K562 (cell line): ENCODE results near the gene IL17RC. TPM values are rescaled to one million over a fixed set of nuclear protein-coding genes. Genes with fewer than 3 reads are reported as not detected.

ENCODE experiments used
- ARID3A ChIP-seq: IDR thresholded peaks from 2 replicates; pipeline ENCODE4 v1.6.1; 2012; ENCODE audit warnings: low read depth, low read length, improper control_type of control experiment, borderline replicate concordance
- ARID3B ChIP-seq: fragments of 250-450 bp; sonication (Bioruptor Pico); IDR thresholded peaks from 2 replicates; pipeline ENCODE4 v1.4.0; 2020; ENCODE audit warnings: borderline replicate concordance
- C11orf30 ChIP-seq: fragments of 450-650 bp; IDR thresholded peaks from 2 replicates; pipeline ENCODE4 v1.6.1; 2016; ENCODE audit warnings: low read depth, mild to moderate bottlenecking
- CTCF ChIP-seq, 3 experiments: IDR thresholded peaks in 2 of 3; conservative IDR thresholded peaks in 1 of 3; 2 replicates each; pipeline ENCODE4 v1.5.1; 2011 to 2012; ENCODE audit warnings: low read length in 3 of 3, mild to moderate bottlenecking in 3 of 3, control low read depth in 2 of 3, improper control_type of control experiment in 1 of 3, inconsistent platforms in 1 of 3, low read depth in 1 of 3, mixed read lengths in 1 of 3, moderate library complexity in 1 of 3; ENCODE audit not compliant: insufficient read depth in 2 of 3
- DMBX1 ChIP-seq: fragments of 250-450 bp; sonication (Bioruptor Pico); IDR thresholded peaks from 2 replicates; pipeline ENCODE4 v1.8.0; 2022; ENCODE audit warnings: inconsistent platforms, mild to moderate bottlenecking, moderate library complexity, borderline replicate concordance
- E2F8 ChIP-seq: fragments of 450-650 bp; IDR thresholded peaks from 2 replicates; pipeline ENCODE4 v1.7.1; 2018; ENCODE audit warnings: mild to moderate bottlenecking, low read depth; ENCODE audit not compliant: partially characterized antibody
- HDGF ChIP-seq: fragments of 450-650 bp; IDR thresholded peaks from 2 replicates; pipeline ENCODE4 v1.6.1; 2016
- HNRNPH1 ChIP-seq: fragments of 200-400 bp; formaldehyde crosslinking; optimal IDR thresholded peaks from 2 replicates; pipeline ENCODE3; 2017; ENCODE audit warnings: low read depth, mild to moderate bottlenecking, low read length, moderate library complexity
- KLF1 ChIP-seq: fragments of 450-650 bp; IDR thresholded peaks from 2 replicates; pipeline ENCODE4 v1.6.1; 2016; ENCODE audit warnings: missing genetic modification characterization, missing compliant biosample characterization
- MLX ChIP-seq, 2 experiments: fragments of 450-650 bp in 1 of 2; sonication (generic) in 1 of 2; formaldehyde crosslinking; conservative IDR thresholded peaks; 2 replicates each; pipeline versions ENCODE4 v1.4.0 to v1.8.1; 2020 to 2022; ENCODE audit warnings: mild to moderate bottlenecking in 1 of 2, missing genetic modification reagents in 1 of 2
- NCOA1 ChIP-seq: fragments of 450-650 bp; IDR thresholded peaks from 2 replicates; pipeline ENCODE4 v1.6.1; 2016; ENCODE audit warnings: low read depth
- NR1H2 ChIP-seq: sonication (generic); formaldehyde crosslinking; IDR thresholded peaks from 2 replicates; pipeline ENCODE4 v1.4.0; 2020; ENCODE audit warnings: mild to moderate bottlenecking, missing genetic modification reagents
- POLR3G ChIP-seq: IDR thresholded peaks from 2 replicates; pipeline ENCODE4 v1.6.1; 2011; ENCODE audit not compliant: insufficient read length, insufficient replicate concordance; ENCODE audit errors: extremely low read depth
- SMAD3 ChIP-seq: fragments of 450-650 bp; formaldehyde crosslinking; conservative IDR thresholded peaks from 2 replicates; pipeline ENCODE4 v1.4.0; 2020; ENCODE audit warnings: mild to moderate bottlenecking
- TCF3 ChIP-seq: sonication (generic); formaldehyde crosslinking; IDR thresholded peaks from 2 replicates; pipeline ENCODE4 v1.4.0; 2020; ENCODE audit warnings: mild to moderate bottlenecking, missing genetic modification reagents
- ZC3H11A ChIP-seq: IDR thresholded peaks from 2 replicates; pipeline ENCODE4 v1.6.1; 2012; ENCODE audit warnings: low read depth, low read length, improper control_type of control experiment
- ZNF263 ChIP-seq: sonication (generic); formaldehyde crosslinking; IDR thresholded peaks from 2 replicates; pipeline ENCODE4 v1.8.0; 2022; ENCODE audit warnings: mild to moderate bottlenecking, missing genetic modification reagents, borderline replicate concordance
- polyA plus RNA-seq, 8 experiments: library from polyadenylated mRNA; depleted of rRNA in 4 of 8; stranded (reverse) in 5 of 8; unstranded in 3 of 8; fragments of >200 nt; fragmentation: Nextera tagmentation in 2 of 8; fragmentation: Illumina TruSeq in 1 of 8; extraction: Ambion mirVana in 2 of 8; extraction: Trizol in 1 of 8; gene quantifications; 2 replicates each; pipeline versions ENCODE4 v1.2.1 to v1.2.3, GENCODE V29; 2011 to 2014; ENCODE audit warnings: inconsistent platforms in 1 of 8, missing spikeins in 1 of 8
- total RNA-seq, 7 experiments: library from RNA; depleted of rRNA in 6 of 7; stranded (reverse); fragments of >200 nt in 6 of 7; fragmentation: Illumina TruSeq in 2 of 7; extraction: Trizol in 2 of 7; gene quantifications; 2 replicates each; pipeline versions ENCODE4 v1.2.1 to v1.2.3, GENCODE V29; 2011 to 2021; ENCODE audit warnings: low replicate concordance in 1 of 7

The IL17RC gene
- total and polyA plus RNA-seq, 9 of the 15 experiments (the other 6 are each of a cell fraction or from before 2014, with no cell fraction given), result 0.15 to 11.4 (median 7.1) TPM; not detected in 1

GRCh38 chr3:9976721-9977709 lies 60.1 kb downstream of the IL17RC start (continued):
- peak; percentile 99 for TF ChIP-seq C11orf30
- TF ChIP-seq ZNF263 (CRISPR knock-in tag), result 0 out of 2 replicates have a peak, but pooled peaks have one; percentile 33
- no peak for TF ChIP-seq NR1H2
- 0 out of 2 replicates have a peak, but pooled peaks have one; percentile 22 for TF ChIP-seq KLF1 (tag)
- TF ChIP-seq TCF3 (CRISPR knock-in tag), result peak; percentile 51
- no peak for TF ChIP-seq ARID3B (CRISPR knock-in tag)
- TF ChIP-seq SMAD3 (CRISPR knock-in tag), result 0 out of 2 replicates have a peak, but pooled peaks have one; percentile 19
- TF ChIP-seq MLX (CRISPR knock-in tag; conservative IDR thresholded peaks at IDR 0.05), result 0 out of 4 replicates have a peak, but pooled peaks of 1 of the 2 experiments have one; percentile 54
- no peak for TF ChIP-seq HNRNPH1
- TF ChIP-seq NCOA1, result peak; percentile 65
- TF ChIP-seq POLR3G, result no peak
- TF ChIP-seq ZC3H11A, result no peak
- TF ChIP-seq ARID3A, result peak; percentile 83; the same call in 1 of the 2 replicates
- TF ChIP-seq E2F8, result peak; percentile 53
- TF ChIP-seq HDGF, result peak; percentile 66
- TF ChIP-seq DMBX1 (CRISPR knock-in tag), result peak; percentile 89
- no peak for TF ChIP-seq CTCF (IDR thresholded peaks at IDR 0.05 in 2 of 3, conservative IDR thresholded peaks at IDR 0.05 in 1 of 3; ENCODE audit: insufficient read depth in 2 of 3, low read depth in 1 of 3, low read length in 3 of 3)
